KMS-11 (cell line): ENCODE results near the gene CACNA1S.

Experiments
- H2AFZ ChIP-seq: fragments of 200-600 bp; sonication (generic); 2 replicates; pipeline ENCODE4 v1.6.1; 2016; ENCODE audit warnings: antibody characterized with exemption, mixed run types, low read depth
- H3K27ac ChIP-seq: fragments of 200-600 bp; sonication (generic); 2 replicates; pipeline ENCODE4 v1.6.1; 2016; ENCODE audit warnings: mild to moderate bottlenecking, mixed run types
- H3K27me3 ChIP-seq: fragments of 200-600 bp; sonication (generic); 2 replicates; pipeline ENCODE4 v1.6.1; 2017; ENCODE audit warnings: mild to moderate bottlenecking, low read depth, mixed run types, moderate library complexity; ENCODE audit not compliant: insufficient read depth
- H3K36me3 ChIP-seq: fragments of 200-600 bp; sonication (generic); 2 replicates; pipeline ENCODE4 v1.6.1; 2017; ENCODE audit warnings: mild to moderate bottlenecking, mixed run types; ENCODE audit not compliant: insufficient read depth
- H3K4me1 ChIP-seq: fragments of 200-600 bp; sonication (generic); 2 replicates; pipeline ENCODE4 v1.6.1; 2016; ENCODE audit warnings: mild to moderate bottlenecking, low read depth, mixed run types; ENCODE audit not compliant: poor library complexity, severe bottlenecking
- H3K4me2 ChIP-seq: fragments of 200-600 bp; sonication (generic); 2 replicates; pipeline ENCODE4 v1.7.0; 2016; ENCODE audit warnings: mild to moderate bottlenecking, mixed run types
- H3K4me3 ChIP-seq: fragments of 200-600 bp; sonication (generic); IDR thresholded peaks from 2 replicates; pipeline ENCODE4 v1.6.1; 2017; ENCODE audit warnings: low read depth, low read length, mixed read lengths; ENCODE audit not compliant: insufficient read depth
- H3K79me2 ChIP-seq: fragments of 200-600 bp; sonication (generic); 2 replicates; pipeline ENCODE4 v1.6.1; 2016; ENCODE audit warnings: low read depth, mixed run types; ENCODE audit not compliant: insufficient read depth
- H3K9ac ChIP-seq: fragments of 200-600 bp; sonication (generic); 2 replicates; pipeline ENCODE4 v1.6.1; 2016; ENCODE audit warnings: mild to moderate bottlenecking, mixed run types
- H4K20me1 ChIP-seq: fragments of 200-600 bp; sonication (generic); 2 replicates; pipeline ENCODE4 v1.6.1; 2016; ENCODE audit warnings: mild to moderate bottlenecking, mixed run types; ENCODE audit not compliant: insufficient read depth
- TF ChIP-seq, protein P1 (sequence below): fragments of 200-600 bp; sonication (generic); conservative IDR thresholded peaks from 2 replicates; pipeline ENCODE4 v1.6.1; 2017; ENCODE audit warnings: low read depth, mild to moderate bottlenecking, antibody characterized with exemption, low read length, moderate library complexity, mixed read lengths

Gene CACNA1S

GRCh38 chr1:201141418-201141817, 29.2 kb upstream of the CACNA1S start:
- Histone ChIP-seq H3K79me2 (no peaks in the 10 kb centered on the region), H4K20me1 (no peaks in the 10 kb centered on the region), H3K9ac (no peak overlapping the region), H3K4me2 (no peak overlapping the region), H3K4me1 (no peaks in the 10 kb centered on the region), H3K36me3 (peaks cover 4% of the 10 kb centered on the region; the same call in 1 of the 2 replicates), H3K27ac (no peak overlapping the region), H2AFZ (no peak overlapping the region), H3K4me3 (no peak overlapping the region), H3K27me3 (no peaks in the 10 kb centered on the region)
- TF ChIP-seq, protein P1, sequence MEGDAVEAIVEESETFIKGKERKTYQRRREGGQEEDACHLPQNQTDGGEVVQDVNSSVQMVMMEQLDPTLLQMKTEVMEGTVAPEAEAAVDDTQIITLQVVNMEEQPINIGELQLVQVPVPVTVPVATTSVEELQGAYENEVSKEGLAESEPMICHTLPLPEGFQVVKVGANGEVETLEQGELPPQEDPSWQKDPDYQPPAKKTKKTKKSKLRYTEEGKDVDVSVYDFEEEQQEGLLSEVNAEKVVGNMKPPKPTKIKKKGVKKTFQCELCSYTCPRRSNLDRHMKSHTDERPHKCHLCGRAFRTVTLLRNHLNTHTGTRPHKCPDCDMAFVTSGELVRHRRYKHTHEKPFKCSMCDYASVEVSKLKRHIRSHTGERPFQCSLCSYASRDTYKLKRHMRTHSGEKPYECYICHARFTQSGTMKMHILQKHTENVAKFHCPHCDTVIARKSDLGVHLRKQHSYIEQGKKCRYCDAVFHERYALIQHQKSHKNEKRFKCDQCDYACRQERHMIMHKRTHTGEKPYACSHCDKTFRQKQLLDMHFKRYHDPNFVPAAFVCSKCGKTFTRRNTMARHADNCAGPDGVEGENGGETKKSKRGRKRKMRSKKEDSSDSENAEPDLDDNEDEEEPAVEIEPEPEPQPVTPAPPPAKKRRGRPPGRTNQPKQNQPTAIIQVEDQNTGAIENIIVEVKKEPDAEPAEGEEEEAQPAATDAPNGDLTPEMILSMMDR, result no peak

GRCh38 chr1:201140941-201141260, 28.7 kb upstream of the CACNA1S start:
- H3K4me3 ChIP-seq, result no peak overlapping the region
- H3K36me3 ChIP-seq, result peaks cover 4% of the 10 kb centered on the region; the same call in 1 of the 2 replicates
- no peaks in the 10 kb centered on the region for H4K20me1 ChIP-seq
- no peak overlapping the region for H3K27ac ChIP-seq
- H3K9ac ChIP-seq, result no peak overlapping the region
- H3K79me2 ChIP-seq, result no peaks in the 10 kb centered on the region
- no peaks in the 10 kb centered on the region for H3K27me3 ChIP-seq
- H3K4me2 ChIP-seq, result no peak overlapping the region
- TF ChIP-seq, protein P1, result no peak
- no peak overlapping the region for H2AFZ ChIP-seq
- H3K4me1 ChIP-seq, result no peaks in the 10 kb centered on the region

GRCh38 chr1:201140235-201140940, 28.2 kb upstream of the CACNA1S start:
- no peak overlapping the region for H2AFZ ChIP-seq
- H3K9ac ChIP-seq, result no peak overlapping the region
- TF ChIP-seq, protein P1, result no peak
- H3K27ac ChIP-seq, result no peak overlapping the region
- H4K20me1 ChIP-seq, result no peaks in the 10 kb centered on the region
- H3K36me3 ChIP-seq, result peaks cover 4% of the 10 kb centered on the region; the same call in 1 of the 2 replicates
- H3K4me2 ChIP-seq, result no peak overlapping the region
- H3K79me2 ChIP-seq, result no peaks in the 10 kb centered on the region
- no peak overlapping the region for H3K4me3 ChIP-seq
- no peaks in the 10 kb centered on the region for H3K4me1 ChIP-seq
- H3K27me3 ChIP-seq, result no peaks in the 10 kb centered on the region

DNA sequence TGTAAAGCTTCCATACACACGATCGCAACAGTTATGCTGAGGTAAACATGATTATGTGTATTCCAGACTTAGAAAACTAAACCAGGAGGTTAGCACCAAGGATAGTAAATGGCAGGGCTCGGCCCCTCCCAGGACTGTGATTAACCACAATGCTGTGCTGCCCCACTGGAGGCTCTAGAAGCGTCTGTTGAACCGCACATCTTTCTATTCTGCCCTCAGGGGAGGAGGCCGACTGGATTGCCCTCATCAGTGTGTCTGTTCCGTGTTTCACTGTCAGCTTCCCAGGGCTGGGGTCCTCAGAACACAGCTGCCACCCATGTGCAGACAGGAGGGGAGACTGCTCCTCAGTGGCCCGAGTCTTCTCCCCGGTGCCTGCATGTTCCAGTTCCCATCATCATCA, 27.5 kb upstream of the CACNA1S start:
- peaks cover 2% of the 10 kb centered on the region; the same call in 1 of the 2 replicates for H3K36me3 ChIP-seq

More for the DNA sequence above, 27.5 kb upstream of the CACNA1S start:
- no peak overlapping the region for H3K4me3 ChIP-seq
- no peaks in the 10 kb centered on the region for H3K79me2 ChIP-seq
- H3K4me2 ChIP-seq, result no peak overlapping the region
- H2AFZ ChIP-seq, result no peak overlapping the region
- no peaks in the 10 kb centered on the region for H3K27me3 ChIP-seq
- H3K4me1 ChIP-seq, result no peaks in the 10 kb centered on the region
- no peak overlapping the region for H3K9ac ChIP-seq
- TF ChIP-seq, protein P1, result no peak
- no peak overlapping the region for H3K27ac ChIP-seq
- H4K20me1 ChIP-seq, result no peaks in the 10 kb centered on the region
